ENCODE measurements around the gene PANK4.

GRCh38 chr1:2532485-2533160 lies 6.2 kb upstream of the PANK4 start:
- TF ChIP-seq POLR2AphosphoS5 (IDR thresholded peaks at IDR 0.05; ENCODE audit: insufficient read depth, low read depth, low read length): no peak
- no peak for TF ChIP-seq CTCF (IDR thresholded peaks at IDR 0.05; ENCODE audit: extremely low read depth in 1 of 2, insufficient read depth in 1 of 2, low read depth in 1 of 2, low read length in 2 of 2)

All from endothelial cell of umbilical vein (primary cell).